Measurements from ENCODE around the gene NPR2.

NPR2 gene

DNA sequence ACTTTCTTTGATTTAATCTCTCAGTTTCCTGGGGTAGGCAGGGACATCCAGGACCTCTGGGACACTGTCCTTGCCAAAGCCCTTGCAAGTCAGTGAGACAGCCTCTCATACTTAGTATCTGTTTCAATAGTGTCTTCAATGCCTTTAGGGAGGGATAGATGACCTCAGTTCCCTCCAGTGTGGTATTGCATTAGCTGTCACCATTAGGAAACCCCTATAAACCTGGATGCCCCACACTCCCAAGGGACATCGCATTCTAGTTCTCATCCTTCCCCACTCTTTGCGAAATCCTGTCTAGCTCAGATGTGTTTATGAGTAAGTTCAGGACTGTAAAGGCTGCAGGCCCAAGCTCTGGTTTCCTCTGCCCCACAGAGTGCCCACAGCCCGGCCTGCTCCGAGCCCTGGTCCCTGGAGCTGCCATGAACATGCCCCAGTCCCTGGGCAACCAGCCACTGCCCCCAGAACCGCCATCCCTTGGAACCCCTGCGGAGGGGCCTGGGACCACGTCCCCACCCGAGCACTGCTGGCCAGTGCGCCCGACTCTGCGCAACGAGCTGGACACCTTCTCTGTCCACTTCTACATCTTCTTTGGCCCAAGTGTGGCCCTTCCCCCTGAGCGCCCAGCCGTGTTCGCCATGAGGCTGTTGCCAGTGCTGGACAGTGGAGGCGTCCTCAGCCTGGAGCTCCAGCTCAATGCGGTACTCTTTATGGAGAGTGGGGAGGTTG lies 50.8 kb downstream of the NPR2 start:
- TF ChIP-seq GLIS3 (CRISPR knock-in tag; IDR thresholded peaks at IDR 0.05), result no peak
- no peak for TF ChIP-seq CSDC2 (CRISPR knock-in tag; IDR thresholded peaks at IDR 0.05)
- TF ChIP-seq ZNF70 (CRISPR knock-in tag; IDR thresholded peaks at IDR 0.05), result no peak
- no peak for ATAC-seq

DNA sequence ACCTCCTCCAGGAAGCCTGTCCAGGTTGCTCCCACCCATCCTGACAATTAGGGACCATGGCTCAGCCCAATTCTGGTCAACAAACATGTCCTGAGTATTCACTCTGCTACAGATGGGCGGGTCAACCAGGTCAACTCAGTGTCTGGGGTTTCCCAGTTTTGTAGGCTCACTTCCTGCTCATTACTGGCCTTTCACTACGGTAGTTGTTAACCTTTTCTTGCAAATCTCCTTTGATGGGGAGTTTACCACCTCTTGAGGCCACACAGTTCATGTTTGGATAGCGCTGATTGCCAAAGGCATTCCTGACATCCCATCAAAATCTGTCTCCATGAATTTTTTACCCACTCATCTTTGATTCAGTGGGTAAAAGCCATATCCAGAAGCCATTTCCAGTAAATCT lies 51.4 kb downstream of the NPR2 start:
- ATAC-seq, result no peak
- TF ChIP-seq PPARA (CRISPR knock-in tag; IDR thresholded peaks at IDR 0.05; ENCODE audit: borderline replicate concordance) (no peak), TCF4 (CRISPR knock-in tag; IDR thresholded peaks at IDR 0.05; ENCODE audit: borderline replicate concordance) (no peak), GLIS3 (CRISPR knock-in tag; IDR thresholded peaks at IDR 0.05) (no peak), ZC3H10 (CRISPR knock-in tag; IDR thresholded peaks at IDR 0.05) (no peak), TOX (CRISPR knock-in tag; IDR thresholded peaks at IDR 0.05; ENCODE audit: borderline replicate concordance) (no peak), SNAI2 (CRISPR knock-in tag; IDR thresholded peaks at IDR 0.05) (no peak), ESRRG (CRISPR knock-in tag; IDR thresholded peaks at IDR 0.05) (no peak), ZNF70 (CRISPR knock-in tag; IDR thresholded peaks at IDR 0.05) (no peak), ZFP30 (CRISPR knock-in tag; IDR thresholded peaks at IDR 0.05) (no peak), POU6F1 (CRISPR knock-in tag; IDR thresholded peaks at IDR 0.05; ENCODE audit: borderline replicate concordance, low read depth) (no peak), TSHZ2 (CRISPR knock-in tag; IDR thresholded peaks at IDR 0.05) (no peak), ZNF565 (CRISPR knock-in tag; conservative IDR thresholded peaks at IDR 0.05; ENCODE audit: low read depth) (no peak), RARB (CRISPR knock-in tag; IDR thresholded peaks at IDR 0.05) (no peak)

DNA sequence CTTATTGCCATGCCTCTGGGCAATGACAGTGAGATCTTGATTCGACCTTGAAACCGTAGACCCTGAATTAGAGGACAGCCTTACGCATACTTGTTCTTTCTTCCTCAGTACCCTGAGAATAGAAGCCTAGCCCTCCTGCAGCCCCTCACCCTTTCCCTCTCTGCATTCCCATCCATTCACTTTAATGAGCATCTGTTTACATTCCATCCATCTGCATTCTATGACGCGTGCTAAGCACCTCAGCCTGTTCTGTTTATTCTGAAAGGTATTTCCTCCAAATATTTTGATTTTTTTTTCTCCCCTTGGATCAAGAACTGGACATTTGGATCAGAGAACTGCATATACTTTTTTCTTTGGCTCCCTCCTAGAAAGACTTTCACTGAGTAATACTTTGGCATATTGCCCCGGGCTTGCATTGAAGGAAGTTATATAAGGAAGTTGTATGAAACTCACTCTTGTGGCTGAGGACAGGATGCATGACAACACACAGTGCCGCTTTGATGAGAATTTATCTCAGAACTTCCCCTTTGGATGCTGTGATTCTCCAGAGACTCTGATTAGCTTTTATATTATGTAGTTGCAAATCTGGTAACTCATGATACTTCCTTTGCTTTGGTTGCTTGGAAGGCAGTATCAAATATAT lies 53.4 kb downstream of the NPR2 start:
- TF ChIP-seq, protein P1, sequence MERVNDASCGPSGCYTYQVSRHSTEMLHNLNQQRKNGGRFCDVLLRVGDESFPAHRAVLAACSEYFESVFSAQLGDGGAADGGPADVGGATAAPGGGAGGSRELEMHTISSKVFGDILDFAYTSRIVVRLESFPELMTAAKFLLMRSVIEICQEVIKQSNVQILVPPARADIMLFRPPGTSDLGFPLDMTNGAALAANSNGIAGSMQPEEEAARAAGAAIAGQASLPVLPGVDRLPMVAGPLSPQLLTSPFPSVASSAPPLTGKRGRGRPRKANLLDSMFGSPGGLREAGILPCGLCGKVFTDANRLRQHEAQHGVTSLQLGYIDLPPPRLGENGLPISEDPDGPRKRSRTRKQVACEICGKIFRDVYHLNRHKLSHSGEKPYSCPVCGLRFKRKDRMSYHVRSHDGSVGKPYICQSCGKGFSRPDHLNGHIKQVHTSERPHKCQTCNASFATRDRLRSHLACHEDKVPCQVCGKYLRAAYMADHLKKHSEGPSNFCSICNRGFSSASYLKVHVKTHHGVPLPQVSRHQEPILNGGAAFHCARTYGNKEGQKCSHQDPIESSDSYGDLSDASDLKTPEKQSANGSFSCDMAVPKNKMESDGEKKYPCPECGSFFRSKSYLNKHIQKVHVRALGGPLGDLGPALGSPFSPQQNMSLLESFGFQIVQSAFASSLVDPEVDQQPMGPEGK (CRISPR knock-in tag; IDR thresholded peaks at IDR 0.05; ENCODE audit: borderline replicate concordance), result no peak
- no peak for TF ChIP-seq OSR1 (CRISPR knock-in tag; IDR thresholded peaks at IDR 0.05)
- no peak for TF ChIP-seq TSHZ2 (CRISPR knock-in tag; IDR thresholded peaks at IDR 0.05)
- TF ChIP-seq TOX (CRISPR knock-in tag; IDR thresholded peaks at IDR 0.05; ENCODE audit: borderline replicate concordance), result no peak
- TF ChIP-seq RARB (CRISPR knock-in tag; IDR thresholded peaks at IDR 0.05), result no peak
- no peak for TF ChIP-seq TCF4 (CRISPR knock-in tag; IDR thresholded peaks at IDR 0.05; ENCODE audit: borderline replicate concordance)
- no peak for TF ChIP-seq ZNF8 (CRISPR knock-in tag; IDR thresholded peaks at IDR 0.05)
- TF ChIP-seq ISL1 (CRISPR knock-in tag; IDR thresholded peaks at IDR 0.05), result no peak
- ATAC-seq, result peak; percentile 73
